ENCODE measurements around the gene CDH5.

GRCh38 chr16:66355526-66355925, 11.0 kb upstream of the CDH5 start:
- TF ChIP-seq EZH2 (IDR thresholded peaks at IDR 0.05; ENCODE audit: insufficient read depth, poor library complexity, severe bottlenecking) (no peak), EZH2phosphoT487 (IDR thresholded peaks at IDR 0.05; ENCODE audit: insufficient read depth, low read depth) (no peak)
